H1 (cell line): ENCODE results near the gene RAB14. TPM values are rescaled to one million over a fixed set of nuclear protein-coding genes. Genes with fewer than 3 reads are reported as not detected.

Experiments used
- ASH2L ChIP-seq: fragments of 200-600, 300-600 bp; sonication (generic); IDR thresholded peaks from one replicate; pipeline ENCODE4 v1.7.1; 2017; ENCODE audit warnings: low read length
- HDAC6 ChIP-seq: IDR thresholded peaks from one replicate; pipeline ENCODE4 v1.7.1; 2012; ENCODE audit warnings: low read depth, mild to moderate bottlenecking, inconsistent platforms, low read length, moderate library complexity
- KDM1A ChIP-seq: fragments of 200-600, 300-600 bp; sonication (generic); IDR thresholded peaks from 2 replicates; pipeline ENCODE4 v1.7.1; 2016; ENCODE audit warnings: mild to moderate bottlenecking, low read length, borderline replicate concordance
- SIRT6 ChIP-seq: IDR thresholded peaks from one replicate; pipeline ENCODE4 v1.7.1; 2012; ENCODE audit warnings: low read length, inconsistent platforms
- polyA plus RNA-seq, 7 experiments: library from polyadenylated mRNA; depleted of rRNA in 3 of 7; stranded (reverse) in 5 of 7; unstranded in 2 of 7; fragments of >200 nt in 5 of 7; fragments of 200-250 nt in 2 of 7; gene quantifications; 1 replicate in 5 of 7; 2 replicates in 1 of 7; 4 replicates in 1 of 7; pipeline versions ENCODE4 v1.2.1 to v1.2.3, GENCODE V29; 2011 to 2013; ENCODE audit warnings: missing spikeins in 2 of 7, mixed read lengths in 2 of 7
- total RNA-seq: library from RNA; stranded (reverse); fragmentation: NEBNext Ultra II Directional; extraction: Animal tissue kit (Norgen Biotek cat#: 25700); gene quantifications from 2 replicates; pipeline ENCODE4 v1.2.1, GENCODE V29; 2021
- TF ChIP-seq, protein P1 (sequence below): IDR thresholded peaks from 2 replicates; pipeline ENCODE4 v1.6.1; 2011; ENCODE audit warnings: low read depth, mild to moderate bottlenecking, low read length; ENCODE audit not compliant: insufficient read depth

RAB14 gene
- total and polyA plus RNA-seq, 2 of the 8 experiments (the other 6 are each of a cell fraction or from before 2014, with no cell fraction given), result 9.1 to 44.8 TPM

DNA sequence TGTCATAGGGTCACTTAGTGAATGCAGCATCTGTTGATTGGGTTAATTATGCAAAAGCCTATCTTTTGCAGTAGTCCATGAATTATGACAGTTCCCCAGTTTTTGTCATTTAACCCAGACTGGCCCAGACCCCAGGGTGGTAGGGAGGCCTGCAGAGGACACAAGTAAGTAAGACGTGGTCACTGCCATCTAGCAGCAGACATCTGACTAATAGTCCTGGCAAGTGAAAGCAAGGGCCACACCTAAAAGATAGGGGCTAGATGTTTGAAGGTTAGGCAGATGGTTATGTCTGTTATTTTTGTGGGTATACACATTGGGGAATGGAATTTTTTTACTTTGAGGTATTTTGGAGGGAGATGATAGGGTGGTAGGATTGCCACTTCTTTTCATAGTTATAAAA, 48.0 kb downstream of the RAB14 start (continued):
- TF ChIP-seq SIRT6, result no peak
- no peak for TF ChIP-seq ASH2L
- TF ChIP-seq HDAC6, result no peak
- no peak for TF ChIP-seq KDM1A
- TF ChIP-seq, protein P1, sequence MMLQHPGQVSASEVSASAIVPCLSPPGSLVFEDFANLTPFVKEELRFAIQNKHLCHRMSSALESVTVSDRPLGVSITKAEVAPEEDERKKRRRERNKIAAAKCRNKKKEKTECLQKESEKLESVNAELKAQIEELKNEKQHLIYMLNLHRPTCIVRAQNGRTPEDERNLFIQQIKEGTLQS, result no peak
